AG09319 (cell line): ENCODE results near the gene FCSK.

Experiments used
- DNase-seq: peaks from one replicate; pipeline ENCODE4 v3.0.0-alpha.2; 2010; ENCODE audit warnings: low read depth; ENCODE audit errors: extremely low read depth
- CTCF ChIP-seq: IDR thresholded peaks from 2 replicates; pipeline ENCODE4 v1.5.1; 2011; ENCODE audit warnings: low read depth, mild to moderate bottlenecking, inconsistent platforms, low read length, moderate library complexity

Gene FCSK

GRCh38 chr16:70418274-70418992 lies 36.0 kb upstream of the FCSK start:
- no peak for TF ChIP-seq CTCF
- no peak for DNase-seq

- no peak for TF ChIP-seq CTCF
Observed at GRCh38 chr16:70418993-70419318, 35.4 kb upstream of the FCSK start.

GRCh38 chr16:70419384-70420327 lies 34.7 kb upstream of the FCSK start:
- no peak for TF ChIP-seq CTCF
- no peak for DNase-seq

More at GRCh38 chr16:70418993-70419318, 35.4 kb upstream of the FCSK start:
- DNase-seq = no peak

- no peak for TF ChIP-seq CTCF
- no peak for DNase-seq
Observed at GRCh38 chr16:70421014-70421413, 33.4 kb upstream of the FCSK start.

- no peak for TF ChIP-seq CTCF
- DNase-seq = no peak
Observed at GRCh38 chr16:70421473-70422311, 32.7 kb upstream of the FCSK start.

- no peak for TF ChIP-seq CTCF
- no peak for DNase-seq
Observed at GRCh38 chr16:70422543-70422942, 31.9 kb upstream of the FCSK start.
